ENCODE results near the gene FOXE1. TPM values are rescaled to one million over a fixed set of nuclear protein-coding genes. Genes with fewer than 3 reads are reported as not detected.

FOXE1 gene
- total and polyA plus RNA-seq, 2 of the 4 experiments (the other 2 are of a cell fraction): under 0.01 to 0.22 TPM

- Histone ChIP-seq H2AK5ac (ENCODE audit: low read depth, low read length) (no peak overlapping the region), H4K8ac (ENCODE audit: low read depth in 2 of 2, low read length in 2 of 2) (no peak overlapping the region), H3K4me1 (ENCODE audit: control insufficient read depth, insufficient read depth, low read length) (no peaks in the 10 kb centered on the region), H3K4me2 (ENCODE audit: low read depth, low read length) (no peak overlapping the region), H2AK9ac (replicated peaks; ENCODE audit: low read depth, low read length, poor library complexity) (no peak overlapping the region), H3K18ac (ENCODE audit: low read depth, low read length) (no peak overlapping the region), H3K4me3 (ENCODE audit: insufficient read depth, low read depth, low read length) (no peak overlapping the region), H3K9ac (ENCODE audit: low read depth, low read length) (no peak overlapping the region), H3K79me1 (ENCODE audit: low read depth in 1 of 2, low read length in 2 of 2) (peaks cover 12 to 20% of the 10 kb centered on the region in 2 experiments; a peak in 3 of 4 replicates), H4K20me1 (ENCODE audit: insufficient read depth, low read length) (0 out of 2 replicates have a peak, but pooled peaks cover 3% of the 10 kb centered on the region), H3K9me1 (ENCODE audit: insufficient read depth, low read length) (peaks cover 5% of the 10 kb centered on the region; the same call in 1 of the 2 replicates), H3K36me3 (ENCODE audit: control insufficient read depth, insufficient read depth, low read length) (peaks cover 13% of the 10 kb centered on the region), H3K4ac (ENCODE audit: low read depth, low read length) (no peak overlapping the region), H2BK20ac (ENCODE audit: low read depth, low read length) (no peak overlapping the region), H2BK5ac (ENCODE audit: low read depth, low read length, poor library complexity, severe bottlenecking) (no peak overlapping the region), H3K23ac (ENCODE audit: low read depth, low read length) (0 out of 2 replicates have a peak overlapping the region, but pooled peaks have one; percentile 24), H2BK120ac (ENCODE audit: low read depth, low read length) (no peak overlapping the region), H3K27ac (ENCODE audit: insufficient read depth, low read length) (no peak overlapping the region), H3K9me3 (ENCODE audit: control insufficient read depth, insufficient read depth, low read length) (no peaks in the 10 kb centered on the region), H3K56ac (ENCODE audit: extremely low read depth, insufficient read depth, low read length) (no peak overlapping the region), H2AFZ (replicated peaks; ENCODE audit: low read length, poor library complexity) (no peak overlapping the region), H4K5ac (ENCODE audit: low read depth, low read length) (no peak overlapping the region), H3K27me3 (ENCODE audit: control insufficient read depth, insufficient read depth, low read length) (no peaks in the 10 kb centered on the region), H3K14ac (replicated peaks; ENCODE audit: low read depth, low read length) (no peak overlapping the region), H2BK15ac (ENCODE audit: low read depth, low read length) (no peak overlapping the region), H4K91ac (ENCODE audit: insufficient read depth, low read depth, low read length) (no peak overlapping the region)
- dilution Hi-C loops (cut with HindIII; ENCODE audit: low sequenced_read_pairs, unreplicated experiment): no loop called here
- BruUV-seq (replicated peaks): no TSS peak
- no peak for TF ChIP-seq SMC3 (IDR thresholded peaks at IDR 0.05; ENCODE audit: low read depth, low read length)
- no peak for TF ChIP-seq CTCF (conservative IDR thresholded peaks at IDR 0.05; ENCODE audit: low read depth, low read length)
- no peak for TF ChIP-seq USF2 (IDR thresholded peaks at IDR 0.05; ENCODE audit: low read depth, low read length)
- TF ChIP-seq MAZ (IDR thresholded peaks at IDR 0.05; ENCODE audit: borderline replicate concordance, low read depth, low read length): no peak
- TF ChIP-seq MAFK (IDR thresholded peaks at IDR 0.05; ENCODE audit: low read depth, low read length): no peak
- no peak for TF ChIP-seq ELK1 (IDR thresholded peaks at IDR 0.05; ENCODE audit: borderline replicate concordance, low read depth, low read length)
- no peak for TF ChIP-seq POLR2A (IDR thresholded peaks at IDR 0.05; ENCODE audit: low read depth, low read length)
- no peak for TF ChIP-seq RAD21 (IDR thresholded peaks at IDR 0.05; ENCODE audit: low read length)
- TF ChIP-seq CEBPB (IDR thresholded peaks at IDR 0.05; ENCODE audit: low read depth, low read length): no peak
- no peak for TF ChIP-seq CHD1 (IDR thresholded peaks at IDR 0.05; ENCODE audit: low read depth, low read length)
- no peak for TF ChIP-seq BHLHE40 (IDR thresholded peaks at IDR 0.05; ENCODE audit: low read depth, low read length)
- no peak for TF ChIP-seq NFE2L2 (IDR thresholded peaks at IDR 0.05; ENCODE audit: low read depth, low read length)
- no peak for TF ChIP-seq RCOR1 (IDR thresholded peaks at IDR 0.05; ENCODE audit: insufficient replicate concordance, low read length)
- no peak for TF ChIP-seq MXI1 (IDR thresholded peaks at IDR 0.05; ENCODE audit: borderline replicate concordance, low read depth, low read length)
- TF ChIP-seq RFX5 (IDR thresholded peaks at IDR 0.05; ENCODE audit: low read depth, low read length): no peak
- TF ChIP-seq FOS (IDR thresholded peaks at IDR 0.05; ENCODE audit: low read depth, low read length): no peak
- ChIA-PET CTCF (no interaction called here), POLR2A (ENCODE audit: unreplicated experiment) (no interaction called here)
- DNase-seq: no peak
- no peak for ATAC-seq (ENCODE audit: low read depth)
- intact Hi-C loops (cut with micrococcal nuclease): no loop called here
- WGBS, 2 experiments (ENCODE audit: extremely low coverage in 2 of 2, insufficient read length in 1 of 2): no CpG with 5 or more reads among the region's 2 CpGs
- in situ Hi-C loops (cut with MboI; ENCODE audit: low sequenced_read_pairs): no loop called here
These were observed 52.2 kb downstream of the FOXE1 start for GRCh38 chr9:97905228-97905627.
